ENCODE results near the gene PFDN4. TPM values are rescaled to one million over a fixed set of nuclear protein-coding genes. Genes with fewer than 3 reads are reported as not detected.
"Not testable (repeated sequence)": the region's sequence is repeated elsewhere in the genome, so short reads cannot be mapped to it uniquely, and the experiment has no call there.

PFDN4 gene
- total RNA-seq, 1 experiment from 2014 or later = 245 TPM

DNA sequence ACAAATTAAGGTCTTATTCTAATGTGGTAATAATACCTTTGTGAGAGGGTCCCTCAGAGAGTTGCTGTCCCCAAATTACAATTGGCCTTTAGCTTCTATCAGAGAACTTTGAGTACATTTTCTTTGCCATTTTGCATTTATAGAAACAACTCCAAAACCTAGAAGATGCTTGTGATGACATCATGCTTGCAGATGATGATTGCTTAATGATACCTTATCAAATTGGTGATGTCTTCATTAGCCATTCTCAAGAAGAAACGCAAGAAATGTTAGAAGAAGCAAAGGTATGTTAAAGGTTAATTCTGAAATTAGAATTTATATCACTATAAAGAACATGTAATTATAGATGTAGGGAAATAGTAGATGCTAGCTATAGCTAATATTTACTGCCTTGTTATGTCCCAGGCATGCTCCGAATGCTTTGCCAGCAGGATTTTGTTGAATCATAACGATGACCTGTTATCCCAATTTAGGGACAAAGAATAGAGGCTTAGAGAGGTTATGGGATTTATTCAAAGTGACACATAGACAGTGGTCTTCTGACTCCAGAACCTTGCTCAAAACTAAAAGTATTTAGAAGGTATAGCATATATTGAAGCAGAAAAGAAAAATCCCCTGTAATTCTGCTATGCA, 7.4 kb downstream of the PFDN4 start:
- in situ Hi-C loops (cut with HindIII; ENCODE audit: low pct_unique_long_range_greater_than_20kb, low sequenced_read_pairs) = no loop called here
- DNase-seq (ENCODE audit: low read depth) = no peak

DNA sequence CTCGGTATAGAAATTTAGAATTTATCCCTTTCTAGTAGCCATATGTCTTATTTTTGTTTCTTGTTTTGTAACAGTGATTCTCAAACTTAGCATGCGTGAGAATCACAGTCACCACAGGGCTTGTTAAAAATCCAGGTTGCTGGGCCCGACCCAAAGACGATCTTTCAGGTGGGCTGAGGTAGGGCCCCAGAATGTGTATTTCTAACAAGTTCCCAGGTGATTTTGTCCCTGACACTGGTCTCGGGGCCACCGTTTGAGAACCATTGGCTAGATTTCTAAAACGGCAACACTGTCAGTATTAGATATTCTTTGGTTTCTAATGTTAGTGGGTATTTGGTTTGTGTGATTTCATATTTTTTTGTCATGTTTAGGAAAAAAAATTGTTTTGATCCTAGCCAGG, 9.9 kb downstream of the PFDN4 start:
- in situ Hi-C loops (cut with HindIII; ENCODE audit: low pct_unique_long_range_greater_than_20kb, low sequenced_read_pairs) = no loop called here
- DNase-seq (ENCODE audit: low read depth) = no peak

DNA sequence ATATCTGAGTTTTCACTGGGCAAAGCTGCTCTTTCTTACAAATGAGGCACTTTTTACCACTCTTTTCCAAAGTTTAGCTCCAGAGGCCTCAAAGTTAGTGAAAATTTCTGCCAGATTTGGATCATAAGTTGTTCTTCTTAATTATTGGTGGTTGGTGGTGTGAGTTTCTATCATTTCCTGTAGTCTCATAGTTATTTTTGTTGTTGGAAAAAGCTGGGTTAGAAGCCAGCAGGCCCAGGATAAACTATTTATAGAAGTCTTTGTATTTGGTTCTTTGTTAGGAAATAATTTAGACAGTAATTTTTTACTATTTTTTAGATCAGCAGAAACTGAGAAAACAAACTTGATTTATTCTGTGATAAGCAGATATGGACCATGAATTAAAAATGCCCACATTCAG, 10.6 kb downstream of the PFDN4 start:
- in situ Hi-C loops (cut with HindIII; ENCODE audit: low pct_unique_long_range_greater_than_20kb, low sequenced_read_pairs) = no loop called here
- DNase-seq (ENCODE audit: low read depth) = no peak

DNA sequence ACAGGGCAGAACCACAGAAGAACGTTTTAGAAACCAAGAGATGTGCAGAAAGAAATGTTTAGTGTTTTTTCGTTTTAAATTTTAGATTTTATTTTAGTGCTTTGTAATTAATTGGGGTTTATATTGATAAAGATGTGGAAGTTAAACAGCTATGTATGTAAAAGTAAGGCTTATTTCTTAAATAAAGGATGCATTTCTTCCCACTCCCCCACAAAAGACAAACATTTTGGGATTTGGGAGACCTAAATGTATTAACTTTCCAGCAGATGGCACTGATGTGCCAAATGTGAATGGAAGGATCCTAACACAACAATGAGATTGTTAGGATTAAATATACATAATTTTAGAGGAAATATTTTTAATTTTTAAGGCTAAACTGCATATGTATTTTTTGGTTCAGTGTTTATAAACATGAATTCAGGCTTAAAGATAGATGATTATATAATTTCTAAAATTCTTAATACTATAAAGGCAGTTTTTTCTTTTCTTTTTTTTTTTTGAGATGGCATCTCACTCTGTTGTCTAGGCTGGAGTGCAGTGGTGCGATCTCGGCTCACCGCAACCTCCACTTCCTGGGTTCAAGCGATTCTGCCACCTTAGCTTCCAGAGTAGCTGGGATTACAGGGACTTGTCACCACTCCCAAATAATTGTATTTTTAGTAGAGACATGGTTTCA, 12.0 kb downstream of the PFDN4 start:
- DNase-seq (ENCODE audit: low read depth) = no peak
- in situ Hi-C loops (cut with HindIII; ENCODE audit: low pct_unique_long_range_greater_than_20kb, low sequenced_read_pairs) = no loop called here

DNA sequence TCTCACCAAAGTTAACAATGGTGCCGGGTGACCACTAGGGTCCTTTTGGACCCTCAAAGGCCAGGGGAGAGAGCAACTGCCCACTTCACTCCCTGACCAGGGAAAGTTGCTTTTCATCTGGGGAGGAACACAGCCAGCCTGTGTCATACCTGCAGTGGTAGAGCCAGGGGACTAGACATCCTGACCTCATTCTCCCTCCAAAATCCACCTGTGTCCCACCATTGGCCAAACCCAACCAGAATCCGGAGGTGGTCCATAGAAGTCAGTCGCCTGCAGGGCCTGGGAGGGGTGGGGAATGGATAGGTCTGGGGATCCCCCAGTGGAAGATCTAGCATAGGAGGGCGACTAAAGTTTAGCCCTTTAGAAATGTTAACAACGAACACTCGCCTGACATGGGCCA, 12.8 kb downstream of the PFDN4 start:
- in situ Hi-C loops (cut with HindIII; ENCODE audit: low pct_unique_long_range_greater_than_20kb, low sequenced_read_pairs) = no loop called here
- DNase-seq (ENCODE audit: low read depth) = no peak

DNA sequence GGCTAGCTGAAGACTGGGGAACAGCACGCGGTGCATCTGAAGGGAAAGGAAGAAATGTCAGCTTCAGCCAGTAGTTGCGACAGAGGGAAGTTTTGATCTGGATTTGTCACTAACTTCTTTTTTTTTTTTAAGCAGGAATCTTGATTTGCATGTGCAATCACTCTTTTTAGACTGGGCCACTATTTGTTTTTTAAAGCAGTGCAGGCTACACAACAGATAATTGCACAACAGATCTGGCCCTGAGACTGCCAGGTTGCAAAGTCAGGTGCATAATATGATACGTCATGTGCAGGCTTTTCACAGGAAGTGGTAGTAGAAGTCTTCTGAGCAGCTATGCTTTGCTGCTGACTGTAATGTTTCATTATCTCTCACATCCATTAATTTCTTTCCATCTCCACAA, 13.5 kb downstream of the PFDN4 start:
- no peak for DNase-seq (ENCODE audit: low read depth)
- in situ Hi-C loops (cut with HindIII; ENCODE audit: low pct_unique_long_range_greater_than_20kb, low sequenced_read_pairs) = no loop called here

DNA sequence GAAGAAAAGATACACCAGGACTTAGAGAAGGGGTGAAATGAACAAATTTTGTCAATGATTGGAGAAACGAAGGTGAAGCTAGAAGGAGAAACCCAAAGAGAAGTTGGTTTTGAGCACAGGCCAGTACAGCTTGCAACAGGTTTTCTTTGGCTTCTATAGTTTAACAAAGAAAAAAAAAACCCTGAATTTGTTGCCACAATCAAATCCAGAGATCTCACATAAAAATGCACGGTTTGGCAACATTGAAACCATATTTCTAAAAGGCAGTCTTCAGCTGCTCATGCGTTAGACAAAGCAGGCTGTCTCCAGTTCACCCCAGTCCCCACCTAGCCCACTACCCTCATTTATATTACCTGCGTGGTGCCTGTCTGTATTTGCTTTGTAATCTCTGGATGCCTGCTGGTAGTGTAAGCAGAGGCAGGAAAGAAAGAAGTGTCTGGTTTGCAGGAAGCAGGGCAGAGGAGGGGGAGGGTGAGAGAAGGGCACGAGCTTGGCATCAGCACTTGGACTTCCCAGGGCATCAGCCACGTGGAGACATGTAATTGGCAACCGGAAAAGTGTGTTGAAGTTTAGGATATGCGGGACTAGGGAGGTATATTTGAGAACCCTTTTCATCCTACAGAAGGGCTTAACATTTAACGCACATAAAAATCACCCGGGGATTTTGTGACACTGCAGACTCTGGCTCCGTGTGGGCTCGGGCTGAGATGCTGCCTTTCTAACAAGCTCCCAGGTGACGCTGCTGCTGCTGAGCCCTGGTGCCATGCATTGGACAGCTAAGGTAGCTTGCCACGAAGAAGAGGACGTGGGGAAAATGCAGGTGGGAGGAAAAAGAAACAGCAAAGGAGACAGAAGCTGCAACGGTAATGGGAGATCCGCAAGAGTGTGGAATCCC, 14.4 kb downstream of the PFDN4 start:
- in situ Hi-C loops (cut with HindIII; ENCODE audit: low pct_unique_long_range_greater_than_20kb, low sequenced_read_pairs) = no loop called here
- no peak for DNase-seq (ENCODE audit: low read depth)

DNA sequence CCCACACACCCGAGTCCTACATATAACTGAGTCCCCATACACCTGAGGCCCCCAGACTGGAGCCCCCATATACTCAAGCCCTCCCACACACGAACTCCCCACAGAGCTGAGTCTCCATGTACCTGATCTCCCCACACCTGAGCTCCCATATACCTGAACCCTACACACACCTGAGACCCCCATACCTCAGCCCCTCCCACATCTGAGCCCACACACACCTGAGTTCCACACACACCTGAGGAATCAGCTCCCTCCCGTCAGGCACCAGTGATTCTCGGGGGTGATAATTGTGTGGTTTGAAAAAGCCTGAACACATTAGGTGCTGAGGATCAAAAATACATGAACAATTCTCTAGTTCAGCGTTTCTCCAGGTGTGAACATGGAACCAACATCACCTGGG, 15.4 kb downstream of the PFDN4 start:
- no peak for DNase-seq (ENCODE audit: low read depth)
- in situ Hi-C loops (cut with HindIII; ENCODE audit: low pct_unique_long_range_greater_than_20kb, low sequenced_read_pairs) = no loop called here

DNA sequence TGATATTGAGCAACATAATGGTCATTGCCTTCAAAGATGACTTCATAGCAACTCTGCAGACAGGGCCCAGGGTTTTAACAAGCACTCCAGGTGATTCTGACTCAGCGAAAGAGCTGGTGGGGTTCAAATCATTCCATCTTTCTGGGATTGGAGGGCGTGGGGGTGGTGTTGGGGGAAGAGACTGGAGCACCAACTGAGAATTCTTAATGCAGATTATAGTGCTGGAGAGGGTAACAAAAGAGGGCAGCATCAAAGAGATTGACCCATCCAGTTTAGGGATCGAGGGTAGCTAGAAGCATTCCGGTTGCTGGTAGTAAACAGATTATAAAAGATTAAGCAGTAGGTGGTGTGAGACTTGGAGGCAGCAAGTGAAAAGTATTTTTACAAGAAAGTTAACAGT, 15.9 kb downstream of the PFDN4 start:
- DNase-seq (ENCODE audit: low read depth) = no peak
- in situ Hi-C loops (cut with HindIII; ENCODE audit: low pct_unique_long_range_greater_than_20kb, low sequenced_read_pairs) = no loop called here

DNA sequence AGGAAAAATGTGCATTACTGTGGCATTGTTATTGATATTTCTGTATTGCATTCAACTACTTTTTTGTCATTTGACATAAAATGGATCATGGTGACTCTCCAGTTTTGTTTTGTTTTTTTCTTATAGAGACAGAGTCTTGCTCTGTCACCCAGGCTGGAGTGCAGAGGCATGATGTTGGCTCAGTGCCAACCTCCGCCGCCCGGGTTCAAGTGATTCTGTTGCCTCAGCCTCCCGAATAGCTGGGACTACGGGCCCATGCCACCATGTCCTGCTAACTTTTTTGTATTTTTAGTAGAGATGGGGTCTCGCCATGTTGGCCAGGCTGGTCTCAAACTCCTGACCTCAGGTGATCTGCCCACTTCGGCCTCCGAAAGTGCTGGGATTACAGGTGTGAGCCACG, 16.8 kb downstream of the PFDN4 start:
- in situ Hi-C loops (cut with HindIII; ENCODE audit: low pct_unique_long_range_greater_than_20kb, low sequenced_read_pairs); DNase-seq (ENCODE audit: low read depth): not testable (repeated sequence)

DNA sequence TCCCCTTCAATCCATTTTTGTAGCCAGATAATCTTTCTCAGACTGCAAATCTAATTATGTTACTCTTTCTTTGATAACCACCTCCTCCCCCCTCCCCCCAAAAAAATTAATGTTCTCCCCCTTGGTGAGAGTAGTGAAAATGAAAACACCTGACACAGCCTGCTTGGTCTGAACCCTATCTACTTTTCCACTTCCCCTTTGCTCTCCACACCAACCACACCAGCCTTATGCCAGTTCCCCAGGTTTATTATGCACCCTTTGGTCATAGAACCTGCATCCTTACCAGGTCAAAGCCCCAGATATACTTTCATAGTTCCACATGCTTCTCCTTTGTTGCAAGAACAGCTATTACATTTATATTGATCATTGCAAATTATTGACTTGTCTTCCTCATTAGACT, 19.4 kb downstream of the PFDN4 start:
- no peak for DNase-seq (ENCODE audit: low read depth)
- in situ Hi-C loops (cut with HindIII; ENCODE audit: low pct_unique_long_range_greater_than_20kb, low sequenced_read_pairs) = no loop called here

DNA sequence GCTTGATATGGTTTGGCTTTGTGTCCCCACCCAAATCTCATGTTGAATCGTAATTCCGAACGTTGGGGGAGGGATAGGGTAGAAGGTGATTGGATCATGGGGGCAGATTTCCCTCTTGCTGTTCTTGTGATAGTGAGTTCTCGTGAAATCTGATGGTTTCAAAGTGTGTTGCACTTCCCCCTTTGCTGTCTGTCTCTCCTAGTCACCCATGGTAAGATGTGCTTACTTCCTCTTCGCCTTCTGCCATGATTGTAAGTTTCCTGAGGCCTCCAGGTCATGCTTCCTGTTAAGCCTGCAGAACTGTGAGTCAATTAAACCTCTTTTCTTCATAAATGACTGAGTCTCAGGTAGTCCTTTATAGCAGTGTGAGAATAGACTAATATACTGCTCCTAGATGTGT, 19.9 kb downstream of the PFDN4 start:
- DNase-seq (ENCODE audit: low read depth) = no peak
- in situ Hi-C loops (cut with HindIII; ENCODE audit: low pct_unique_long_range_greater_than_20kb, low sequenced_read_pairs) = no loop called here

DNA sequence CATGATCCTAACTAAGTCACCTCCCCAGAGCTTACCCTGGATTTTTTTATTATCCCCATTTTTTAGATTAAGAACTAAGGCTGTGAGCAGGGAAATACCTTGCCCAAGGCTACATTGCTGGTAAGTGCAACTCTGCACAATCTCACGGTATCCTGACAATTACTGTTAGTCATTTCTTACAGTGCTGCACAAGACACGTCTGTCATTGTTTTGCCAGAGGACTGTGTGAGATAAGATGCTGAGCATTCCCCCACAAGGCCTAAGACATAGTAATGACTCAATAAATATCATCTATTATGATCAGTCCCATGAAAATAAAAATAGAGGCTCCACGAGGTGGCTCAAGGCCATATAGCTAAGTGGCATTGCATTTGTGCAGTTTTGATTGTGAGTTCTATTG, 21.0 kb downstream of the PFDN4 start:
- in situ Hi-C loops (cut with HindIII; ENCODE audit: low pct_unique_long_range_greater_than_20kb, low sequenced_read_pairs) = no loop called here
- DNase-seq (ENCODE audit: low read depth) = no peak

DNA sequence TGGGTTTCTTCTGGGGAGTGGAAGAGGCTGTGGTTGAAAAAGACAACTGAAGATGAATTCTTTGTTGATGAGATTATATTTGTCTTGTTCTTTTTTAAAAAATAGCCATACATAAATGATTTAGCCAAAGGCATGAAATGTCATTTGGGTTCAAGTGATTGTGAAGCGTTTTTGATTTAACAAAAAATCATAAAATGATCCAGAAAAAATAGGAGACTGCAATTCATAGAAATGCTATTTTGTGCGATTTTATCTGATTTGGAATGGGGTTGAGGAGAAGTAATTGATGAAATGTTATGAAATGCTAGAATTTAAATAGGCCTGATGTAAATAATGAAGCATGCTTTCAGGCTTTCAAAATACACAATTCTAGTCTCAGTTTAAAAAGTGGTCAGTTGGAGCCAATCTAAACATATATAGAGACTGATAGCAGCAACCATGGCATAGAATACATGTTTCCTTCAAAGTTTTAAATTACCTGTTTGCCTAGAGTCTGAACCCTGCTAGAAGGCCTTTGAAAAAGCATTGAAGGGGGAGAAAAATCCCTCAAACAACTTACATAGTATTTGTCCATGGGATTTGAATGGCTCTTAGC, 21.8 kb downstream of the PFDN4 start:
- DNase-seq (ENCODE audit: low read depth) = no peak
- in situ Hi-C loops (cut with HindIII; ENCODE audit: low pct_unique_long_range_greater_than_20kb, low sequenced_read_pairs) = no loop called here

DNA sequence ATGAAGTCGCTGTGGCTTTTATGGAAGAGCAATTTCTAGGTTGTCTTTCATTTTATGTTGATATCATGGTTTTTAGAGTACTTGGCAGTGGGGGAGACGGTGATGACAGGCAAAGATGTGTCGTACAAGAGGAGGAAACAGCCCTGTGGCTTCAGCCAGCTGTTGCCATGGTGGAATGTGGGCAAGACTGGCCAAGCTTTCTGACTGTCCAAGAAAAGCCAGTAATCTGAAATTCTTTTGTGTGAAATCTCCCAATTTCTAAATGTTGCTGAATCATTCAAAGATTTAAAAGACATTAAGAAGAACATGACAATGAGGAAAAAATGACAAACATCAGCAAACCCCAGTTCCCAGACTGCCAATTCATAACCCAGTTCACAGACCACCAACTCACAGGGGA, 23.1 kb downstream of the PFDN4 start:
- in situ Hi-C loops (cut with HindIII; ENCODE audit: low pct_unique_long_range_greater_than_20kb, low sequenced_read_pairs) = no loop called here

DNA sequence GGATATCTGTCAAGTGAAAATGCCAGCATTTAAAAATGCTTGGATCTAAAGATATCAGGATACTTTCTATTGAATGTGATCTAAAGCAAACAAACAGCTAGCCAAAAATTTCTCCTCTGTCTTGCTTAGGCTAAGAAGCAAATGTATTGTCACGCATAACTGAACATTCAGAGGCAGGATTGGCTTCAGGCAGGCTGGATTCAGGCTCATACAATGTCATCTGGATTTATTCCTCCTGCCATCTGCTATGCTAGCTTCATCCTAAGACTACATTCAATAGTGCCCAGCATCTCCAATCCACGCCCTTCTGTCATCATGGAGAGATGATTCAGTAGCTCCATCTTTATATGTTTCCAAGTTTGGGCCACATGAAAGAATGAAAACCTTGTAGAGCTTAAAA, 27.1 kb downstream of the PFDN4 start:
- in situ Hi-C loops (cut with HindIII; ENCODE audit: low pct_unique_long_range_greater_than_20kb, low sequenced_read_pairs) = no loop called here

More for the DNA sequence above, 23.1 kb downstream of the PFDN4 start:
- DNase-seq (ENCODE audit: low read depth) = no peak

DNA sequence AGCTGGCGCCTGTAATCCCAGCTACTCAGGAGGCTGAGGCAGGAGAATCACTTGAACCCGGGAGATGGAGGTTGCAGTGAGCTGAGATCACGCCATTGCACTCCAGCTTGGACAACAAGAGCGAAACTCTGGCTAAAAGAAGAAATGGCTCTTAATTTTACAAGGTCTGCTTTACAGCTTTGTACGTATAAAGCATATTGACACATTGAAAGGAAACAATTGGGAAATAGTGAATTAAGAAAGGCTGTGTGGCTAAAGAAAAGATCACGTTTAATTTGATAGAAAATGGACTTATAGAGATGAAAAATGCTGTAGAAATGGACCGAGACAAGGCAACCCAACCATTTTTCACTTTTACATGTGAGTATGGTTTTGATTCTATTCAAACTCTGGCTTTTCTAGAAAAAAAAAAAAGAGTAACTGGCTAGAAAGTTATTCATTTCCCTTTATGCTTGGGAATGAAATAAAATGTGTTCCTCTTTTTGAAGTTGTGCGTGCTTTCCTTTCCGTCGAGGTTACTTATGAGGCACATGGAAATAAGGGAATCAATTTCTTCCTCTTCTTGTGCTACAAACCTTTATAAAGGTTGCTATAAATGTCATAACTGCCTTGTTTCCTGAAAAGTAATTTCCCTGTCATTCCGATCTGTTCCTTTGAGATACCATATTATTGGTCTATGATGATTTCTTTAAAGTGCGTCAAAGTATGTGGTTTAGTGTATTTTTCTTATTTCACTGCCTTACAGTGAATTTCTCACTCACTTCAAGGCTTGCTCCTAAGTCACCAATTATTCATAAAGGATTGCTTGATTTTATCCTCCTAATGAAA, 29.4 kb downstream of the PFDN4 start:
- DNase-seq (ENCODE audit: low read depth) = no peak
- in situ Hi-C loops (cut with HindIII; ENCODE audit: low pct_unique_long_range_greater_than_20kb, low sequenced_read_pairs) = no loop called here

More for the DNA sequence above, 27.1 kb downstream of the PFDN4 start:
- no peak for DNase-seq (ENCODE audit: low read depth)

DNA sequence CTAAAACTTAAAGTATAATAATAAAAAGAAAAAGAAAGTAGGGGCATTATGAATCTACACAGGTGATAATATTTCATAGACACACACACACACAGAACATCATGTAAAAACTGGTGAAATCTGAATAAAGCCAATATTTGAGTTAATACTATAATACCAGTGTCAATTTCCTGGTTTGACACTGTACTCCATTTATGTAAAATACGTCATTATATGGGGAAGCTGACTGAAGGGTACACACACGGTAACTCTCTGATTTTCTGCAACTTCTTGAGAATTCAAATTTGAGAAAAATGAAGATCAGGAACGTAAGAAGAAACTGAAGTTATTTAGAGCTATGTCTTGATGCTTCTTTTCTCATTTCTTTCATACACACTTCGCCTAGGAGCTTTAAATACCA, 36.2 kb downstream of the PFDN4 start:
- in situ Hi-C loops (cut with HindIII; ENCODE audit: low pct_unique_long_range_greater_than_20kb, low sequenced_read_pairs) = no loop called here
- DNase-seq (ENCODE audit: low read depth) = no peak

Data from Caki2 (cell line).